NT2/D1 (cell line): ENCODE results near the gene MED9.

Source experiments
- SUZ12 ChIP-seq: IDR thresholded peaks from 2 replicates; pipeline ENCODE4 v1.6.1; 2011; ENCODE audit not compliant: insufficient read length, insufficient read depth; ENCODE audit errors: extremely low read depth
- YY1 ChIP-seq: IDR thresholded peaks from 2 replicates; pipeline ENCODE4 v1.6.1; 2011; ENCODE audit not compliant: insufficient read length, insufficient read depth
- ZNF274 ChIP-seq: IDR thresholded peaks from 2 replicates; pipeline ENCODE4 v1.6.1; 2011; ENCODE audit warnings: mild to moderate bottlenecking, low read depth, low read length

- TF ChIP-seq YY1 (no peak), SUZ12 (no peak), ZNF274 (no peak)
Observed at GRCh38 chr17:17484451-17484899, 7.7 kb downstream of the MED9 start.
